HFF-Myc (cell line): Measurements from ENCODE around the gene DENND5B.

ENCODE experiments used
- DNase-seq: peaks from one replicate; pipeline ENCODE4 v3.0.0-alpha.2; 2011; ENCODE audit warnings: low read depth; ENCODE audit errors: extremely low read depth
- H3K4me3 ChIP-seq: replicated peaks from 2 replicates; pipeline ENCODE4 v1.5.1; 2011; ENCODE audit warnings: low read depth, mild to moderate bottlenecking, control low read depth, low read length
- TF ChIP-seq, protein P1 (sequence below): IDR thresholded peaks from 2 replicates; pipeline ENCODE4 v1.5.1; 2012; ENCODE audit warnings: mild to moderate bottlenecking, low read depth, low read length, control low read depth; ENCODE audit errors: missing control alignments

Gene DENND5B

DNA sequence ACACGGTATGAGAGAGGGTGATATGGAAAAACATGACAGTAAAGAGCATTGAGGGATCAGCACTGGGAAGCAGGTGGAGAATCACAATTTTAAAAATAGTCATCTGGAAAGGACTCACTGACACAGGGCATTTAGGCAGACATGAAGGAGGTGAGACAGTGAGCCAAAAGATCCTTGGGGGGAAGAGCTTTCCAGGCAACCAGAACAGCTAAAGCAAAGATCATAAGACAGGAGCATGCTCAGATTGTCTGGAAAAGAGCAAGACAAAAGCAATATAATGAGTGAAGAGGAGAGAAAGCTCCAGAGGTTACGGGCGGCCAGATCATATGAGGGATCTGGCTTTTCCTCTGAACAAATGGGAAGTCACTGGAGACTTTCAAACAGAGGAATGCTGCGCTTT is 63.9 kb downstream of the DENND5B start:
- TF ChIP-seq, protein P1, sequence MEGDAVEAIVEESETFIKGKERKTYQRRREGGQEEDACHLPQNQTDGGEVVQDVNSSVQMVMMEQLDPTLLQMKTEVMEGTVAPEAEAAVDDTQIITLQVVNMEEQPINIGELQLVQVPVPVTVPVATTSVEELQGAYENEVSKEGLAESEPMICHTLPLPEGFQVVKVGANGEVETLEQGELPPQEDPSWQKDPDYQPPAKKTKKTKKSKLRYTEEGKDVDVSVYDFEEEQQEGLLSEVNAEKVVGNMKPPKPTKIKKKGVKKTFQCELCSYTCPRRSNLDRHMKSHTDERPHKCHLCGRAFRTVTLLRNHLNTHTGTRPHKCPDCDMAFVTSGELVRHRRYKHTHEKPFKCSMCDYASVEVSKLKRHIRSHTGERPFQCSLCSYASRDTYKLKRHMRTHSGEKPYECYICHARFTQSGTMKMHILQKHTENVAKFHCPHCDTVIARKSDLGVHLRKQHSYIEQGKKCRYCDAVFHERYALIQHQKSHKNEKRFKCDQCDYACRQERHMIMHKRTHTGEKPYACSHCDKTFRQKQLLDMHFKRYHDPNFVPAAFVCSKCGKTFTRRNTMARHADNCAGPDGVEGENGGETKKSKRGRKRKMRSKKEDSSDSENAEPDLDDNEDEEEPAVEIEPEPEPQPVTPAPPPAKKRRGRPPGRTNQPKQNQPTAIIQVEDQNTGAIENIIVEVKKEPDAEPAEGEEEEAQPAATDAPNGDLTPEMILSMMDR: no peak
- DNase-seq: no peak

DNA sequence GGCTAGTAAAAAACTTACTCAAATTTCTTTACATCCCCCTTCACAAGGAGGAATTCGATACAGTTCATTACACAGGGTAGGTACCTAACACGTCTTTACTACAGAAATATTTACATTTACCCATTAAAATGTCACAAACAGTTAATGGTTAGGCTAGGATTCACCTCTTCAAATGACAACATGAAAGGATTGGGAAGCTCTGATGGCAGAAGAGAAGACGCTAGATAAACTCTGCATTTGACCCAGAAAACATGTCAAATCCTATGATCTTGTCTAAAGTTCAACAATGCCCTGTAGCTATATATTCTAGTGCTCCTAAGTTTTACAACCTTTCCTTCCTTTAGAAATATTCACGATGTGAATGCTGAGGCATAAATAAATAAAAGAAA is 64.8 kb downstream of the DENND5B start:
- H3K4me3 ChIP-seq: no peak overlapping the region
- no peak for DNase-seq

More for the DNA sequence above, 63.9 kb downstream of the DENND5B start:
- no peak overlapping the region for H3K4me3 ChIP-seq

DNA sequence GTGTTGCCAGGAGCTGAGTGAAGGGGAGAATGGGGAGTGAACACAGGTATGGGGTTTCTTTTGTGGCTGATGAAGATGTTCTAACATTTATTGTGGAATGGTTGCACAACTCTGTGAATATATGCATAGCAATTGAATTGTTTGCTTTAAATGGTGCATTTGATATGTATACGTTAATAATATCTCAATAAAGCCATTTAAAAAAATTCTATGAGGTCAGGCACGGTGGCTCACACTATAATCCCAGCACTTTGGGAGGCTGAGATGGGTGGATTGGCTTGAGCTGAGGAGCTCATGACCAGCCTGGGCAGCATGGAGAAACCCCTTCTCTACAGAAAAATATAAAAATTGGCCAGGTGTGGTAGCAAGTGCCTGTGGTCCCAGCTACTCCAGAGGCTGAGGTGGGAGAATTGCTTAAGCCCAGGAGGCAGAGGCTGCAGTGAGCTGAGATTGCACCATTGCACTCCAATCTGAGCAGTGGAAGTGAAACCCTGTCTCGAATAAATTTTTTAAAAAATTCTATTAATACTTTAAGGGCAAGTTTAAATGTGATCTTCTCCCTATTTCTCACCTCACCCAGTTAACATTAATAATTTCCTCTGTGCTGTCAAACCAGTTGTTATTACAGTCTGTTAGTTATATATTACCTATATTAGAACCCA is 65.3 kb downstream of the DENND5B start:
- H3K4me3 ChIP-seq: no peak overlapping the region
- DNase-seq: no peak
- TF ChIP-seq, protein P1: no peak

More for the DNA sequence above, 64.8 kb downstream of the DENND5B start:
- TF ChIP-seq, protein P1: no peak

DNA sequence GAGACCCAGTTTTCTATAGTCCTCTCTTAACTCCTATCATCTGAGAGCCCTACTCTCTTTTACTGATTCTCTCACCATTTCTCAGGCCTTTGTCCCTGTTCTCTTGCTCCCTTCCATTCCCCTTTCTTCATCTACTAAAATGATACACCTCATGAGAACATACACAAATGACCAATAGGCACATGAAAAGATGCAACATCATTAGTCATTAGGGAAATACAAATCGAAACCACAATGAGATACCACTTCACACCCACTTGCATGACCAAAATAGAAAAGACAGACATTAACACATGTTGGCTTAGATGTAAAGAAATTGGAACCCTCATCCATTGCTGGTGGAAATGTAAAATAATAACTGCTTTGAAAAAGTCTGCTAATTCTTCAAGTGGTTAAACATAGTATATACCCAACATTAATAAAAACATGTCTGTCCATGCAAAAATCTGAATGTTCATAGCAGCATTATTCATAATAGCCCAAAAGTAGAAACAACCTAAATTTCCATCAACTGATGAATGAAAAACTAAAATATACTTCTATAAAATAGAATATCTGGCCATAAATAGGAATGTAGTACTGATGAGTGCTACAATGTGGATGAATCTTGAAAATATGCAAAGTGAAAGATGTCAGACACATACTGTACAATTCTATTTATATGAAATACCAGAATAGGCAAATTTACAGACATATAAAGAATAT is 66.0 kb downstream of the DENND5B start:
- H3K4me3 ChIP-seq: no peak overlapping the region
- no peak for DNase-seq
- TF ChIP-seq, protein P1: no peak

DNA sequence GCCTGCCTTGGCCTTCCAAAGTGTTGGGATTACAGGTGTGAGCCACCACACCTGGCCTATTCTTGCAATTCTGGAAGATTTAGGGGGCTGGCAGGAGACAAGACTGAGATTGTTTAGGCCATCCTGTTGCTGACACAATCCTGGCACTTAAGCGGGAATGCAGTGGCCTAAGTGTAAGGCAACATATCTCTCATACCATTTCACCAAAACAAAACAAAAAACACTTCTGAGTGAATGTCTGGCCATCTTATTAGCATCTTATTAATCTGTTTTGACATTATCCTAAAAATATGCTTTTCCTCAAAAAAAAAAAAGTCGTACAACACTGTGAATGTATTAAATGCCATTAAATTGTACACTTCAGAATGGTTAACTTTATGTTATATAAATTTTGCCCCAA is 67.6 kb downstream of the DENND5B start:
- no peak for DNase-seq
- TF ChIP-seq, protein P1: no peak
- no peak overlapping the region for H3K4me3 ChIP-seq

DNA sequence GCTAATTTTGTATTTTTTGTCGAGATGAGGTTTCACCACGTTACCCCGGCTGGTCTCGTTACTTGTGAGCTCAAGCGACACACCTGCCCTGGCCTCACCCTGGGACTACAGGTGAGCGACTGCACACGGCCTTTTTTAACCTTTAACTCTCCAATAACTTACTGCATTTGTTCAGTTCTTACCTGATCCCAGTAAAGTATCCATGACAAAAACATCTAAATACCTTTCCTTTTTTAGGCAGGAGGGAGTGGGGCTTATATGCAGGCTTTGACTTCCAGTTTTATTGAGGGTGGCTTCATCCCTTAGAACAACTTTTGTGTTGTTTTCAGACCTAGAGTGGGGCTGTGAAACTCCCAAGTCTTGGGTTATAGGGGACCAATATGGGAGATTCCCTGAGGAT is 68.3 kb downstream of the DENND5B start:
- TF ChIP-seq, protein P1: no peak
- no peak overlapping the region for H3K4me3 ChIP-seq
- no peak for DNase-seq
